Subcutaneous adipose tissue (tissue), 4 donors: ENCODE results near the gene PPCDC. TPM values are rescaled to one million over a fixed set of nuclear protein-coding genes. Genes with fewer than 3 reads are reported as not detected.

Experiments
- total RNA-seq, 4 donors: library from RNA; depleted of rRNA; stranded (reverse); fragments of >200 nt; gene quantifications; one replicate each; pipeline ENCODE4 v1.1.0, GENCODE V29; 2016
- TF ChIP-seq, protein P1 (sequence below): fragments of 450-650 bp; IDR thresholded peaks from one replicate; pipeline ENCODE4 v1.5.1; 2016; ENCODE audit warnings: low read depth, mild to moderate bottlenecking, control low read depth, antibody characterized with exemption, moderate library complexity

Gene PPCDC
- total RNA-seq, 4 donors from 2014 or later = 10.5 to 20.2 (median 14.5) TPM

DNA sequence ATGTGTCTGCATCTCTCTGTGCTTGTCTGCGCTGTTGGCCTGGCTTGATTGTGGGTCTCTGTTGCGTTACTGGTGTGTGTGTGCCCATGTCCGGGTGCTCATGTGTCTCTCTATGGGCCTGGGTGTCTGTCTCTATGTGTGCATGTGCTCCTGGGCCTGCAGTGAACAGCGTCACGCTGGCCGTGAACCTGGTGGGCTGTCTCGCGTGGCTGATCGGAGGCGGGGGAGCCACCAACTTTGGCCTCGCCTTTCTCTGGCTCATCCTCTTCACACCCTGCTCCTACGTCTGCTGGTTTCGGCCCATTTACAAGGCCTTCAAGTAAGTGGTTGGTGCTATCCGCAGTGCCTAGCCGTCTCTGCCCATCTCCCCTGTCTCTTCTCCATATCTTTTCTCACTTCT lies 7.0 kb upstream of the PPCDC start:
- TF ChIP-seq, protein P1, sequence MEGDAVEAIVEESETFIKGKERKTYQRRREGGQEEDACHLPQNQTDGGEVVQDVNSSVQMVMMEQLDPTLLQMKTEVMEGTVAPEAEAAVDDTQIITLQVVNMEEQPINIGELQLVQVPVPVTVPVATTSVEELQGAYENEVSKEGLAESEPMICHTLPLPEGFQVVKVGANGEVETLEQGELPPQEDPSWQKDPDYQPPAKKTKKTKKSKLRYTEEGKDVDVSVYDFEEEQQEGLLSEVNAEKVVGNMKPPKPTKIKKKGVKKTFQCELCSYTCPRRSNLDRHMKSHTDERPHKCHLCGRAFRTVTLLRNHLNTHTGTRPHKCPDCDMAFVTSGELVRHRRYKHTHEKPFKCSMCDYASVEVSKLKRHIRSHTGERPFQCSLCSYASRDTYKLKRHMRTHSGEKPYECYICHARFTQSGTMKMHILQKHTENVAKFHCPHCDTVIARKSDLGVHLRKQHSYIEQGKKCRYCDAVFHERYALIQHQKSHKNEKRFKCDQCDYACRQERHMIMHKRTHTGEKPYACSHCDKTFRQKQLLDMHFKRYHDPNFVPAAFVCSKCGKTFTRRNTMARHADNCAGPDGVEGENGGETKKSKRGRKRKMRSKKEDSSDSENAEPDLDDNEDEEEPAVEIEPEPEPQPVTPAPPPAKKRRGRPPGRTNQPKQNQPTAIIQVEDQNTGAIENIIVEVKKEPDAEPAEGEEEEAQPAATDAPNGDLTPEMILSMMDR = no peak

DNA sequence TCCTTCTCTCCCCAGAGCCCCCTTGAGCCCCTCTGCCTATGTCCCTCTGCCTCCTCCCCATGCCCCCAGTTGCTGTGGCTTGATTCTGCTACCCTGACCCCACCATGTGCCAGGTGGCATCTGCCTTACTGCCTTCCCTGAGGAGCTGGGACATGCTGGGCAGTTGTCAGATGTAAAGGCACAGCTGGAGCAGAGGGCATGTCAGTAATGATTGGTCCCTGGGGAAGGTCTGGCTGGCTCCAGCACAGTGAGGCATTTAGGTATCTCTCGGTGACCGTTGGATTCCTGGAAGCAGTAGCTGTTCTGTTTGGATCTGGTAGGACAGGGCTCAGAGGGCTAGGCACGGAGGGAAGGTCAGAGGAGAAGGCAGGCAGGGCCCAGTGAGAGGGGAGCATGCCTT lies 3.5 kb upstream of the PPCDC start:
- TF ChIP-seq, protein P1 = no peak

DNA sequence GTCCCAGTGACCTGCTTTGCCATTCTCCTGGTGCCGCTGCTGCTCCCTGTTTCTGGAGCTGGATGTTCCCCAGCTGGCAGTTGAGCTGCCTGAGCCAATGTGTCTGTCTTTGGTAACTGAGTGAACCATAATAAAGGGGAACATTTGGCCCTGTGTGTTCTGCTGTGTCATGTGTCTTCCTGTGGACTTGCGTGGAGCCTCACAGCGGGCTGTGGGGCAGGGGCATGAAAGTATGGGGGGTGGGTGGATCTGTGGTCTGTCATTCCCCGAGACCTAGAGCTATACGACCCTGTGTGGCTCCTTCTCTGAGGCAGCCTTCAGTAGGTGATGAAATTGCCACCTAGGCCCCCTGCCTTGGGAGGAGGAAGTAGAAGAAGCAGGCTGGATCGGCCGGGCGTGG lies 2.0 kb upstream of the PPCDC start:
- TF ChIP-seq, protein P1 = no peak

GRCh38 chr15:75022783-75023180 lies 608 bp upstream of the PPCDC start:
- TF ChIP-seq, protein P1 = no peak

- TF ChIP-seq, protein P1 = no peak
Measured at GRCh38 chr15:75023872-75024636, 664 bp downstream of the PPCDC start.

GRCh38 chr15:75025107-75025506 lies 1.7 kb downstream of the PPCDC start:
- TF ChIP-seq, protein P1 = no peak

DNA sequence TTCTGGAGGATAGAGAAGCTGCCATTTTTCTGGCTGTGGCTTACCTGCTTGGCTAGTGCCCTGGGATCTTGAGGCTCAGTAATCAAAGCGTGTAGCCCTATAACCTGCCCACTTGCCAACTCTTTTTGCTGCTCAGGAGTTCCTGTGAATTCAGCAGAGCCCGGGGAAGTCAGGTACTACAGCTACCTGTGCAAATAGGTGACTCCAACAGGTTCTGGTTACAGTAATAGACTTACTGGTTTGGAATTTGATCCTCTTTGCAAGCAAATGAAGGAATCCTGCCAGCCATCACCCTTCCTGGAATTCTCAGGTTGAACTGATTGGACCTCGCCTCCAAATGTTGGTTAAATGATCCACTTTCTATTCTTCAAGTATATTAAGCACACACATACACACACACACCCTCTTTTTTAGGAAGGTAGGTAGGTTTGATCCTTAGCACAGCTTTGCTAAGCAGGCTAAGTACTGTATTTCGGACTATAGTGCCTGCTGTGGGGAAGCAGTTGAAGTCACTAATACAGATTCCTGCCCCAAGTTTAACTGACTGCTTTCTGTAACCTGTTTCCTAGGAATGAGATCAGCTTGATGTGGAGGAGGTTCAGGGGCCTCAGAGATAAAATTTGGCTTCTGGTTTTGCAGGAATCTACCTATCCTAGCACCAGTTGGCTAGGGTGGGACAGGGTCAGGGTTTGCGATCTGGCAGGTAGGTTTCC lies 2.3 kb downstream of the PPCDC start:
- TF ChIP-seq, protein P1 = no peak
